ENCODE data around the gene INHBB.

INHBB gene

GRCh38 chr2:120358734-120359465 lies 13.0 kb downstream of the INHBB start:
- H3K4me3 ChIP-seq (ENCODE audit: low read depth, low read length, poor library complexity, severe bottlenecking), result no peak overlapping the region
- H3F3A ChIP-seq (ENCODE audit: insufficient read depth, low read length), result no peaks in the 10 kb centered on the region
- no peaks in the 10 kb centered on the region for H3K9me2 ChIP-seq (ENCODE audit: low read depth, low read length)
- TF ChIP-seq, protein P1, sequence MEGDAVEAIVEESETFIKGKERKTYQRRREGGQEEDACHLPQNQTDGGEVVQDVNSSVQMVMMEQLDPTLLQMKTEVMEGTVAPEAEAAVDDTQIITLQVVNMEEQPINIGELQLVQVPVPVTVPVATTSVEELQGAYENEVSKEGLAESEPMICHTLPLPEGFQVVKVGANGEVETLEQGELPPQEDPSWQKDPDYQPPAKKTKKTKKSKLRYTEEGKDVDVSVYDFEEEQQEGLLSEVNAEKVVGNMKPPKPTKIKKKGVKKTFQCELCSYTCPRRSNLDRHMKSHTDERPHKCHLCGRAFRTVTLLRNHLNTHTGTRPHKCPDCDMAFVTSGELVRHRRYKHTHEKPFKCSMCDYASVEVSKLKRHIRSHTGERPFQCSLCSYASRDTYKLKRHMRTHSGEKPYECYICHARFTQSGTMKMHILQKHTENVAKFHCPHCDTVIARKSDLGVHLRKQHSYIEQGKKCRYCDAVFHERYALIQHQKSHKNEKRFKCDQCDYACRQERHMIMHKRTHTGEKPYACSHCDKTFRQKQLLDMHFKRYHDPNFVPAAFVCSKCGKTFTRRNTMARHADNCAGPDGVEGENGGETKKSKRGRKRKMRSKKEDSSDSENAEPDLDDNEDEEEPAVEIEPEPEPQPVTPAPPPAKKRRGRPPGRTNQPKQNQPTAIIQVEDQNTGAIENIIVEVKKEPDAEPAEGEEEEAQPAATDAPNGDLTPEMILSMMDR (IDR thresholded peaks at IDR 0.05; ENCODE audit: low read length), result no peak
- TF ChIP-seq EZH2 (IDR thresholded peaks at IDR 0.05; ENCODE audit: borderline replicate concordance, low read length), result no peak
- H3K27ac ChIP-seq (ENCODE audit: low read depth, low read length, poor library complexity, severe bottlenecking), result no peak overlapping the region
- H3K9me3 ChIP-seq (ENCODE audit: low read length), result no peaks in the 10 kb centered on the region
- H3K79me2 ChIP-seq (ENCODE audit: insufficient read depth, low read length), result no peaks in the 10 kb centered on the region
- no peak overlapping the region for H2AFZ ChIP-seq (ENCODE audit: low read length)
- H3K9ac ChIP-seq (ENCODE audit: low read length), result no peak overlapping the region
- no peaks in the 10 kb centered on the region for H3K36me3 ChIP-seq (ENCODE audit: insufficient read depth, low read length)
- no peaks in the 10 kb centered on the region for H4K20me1 ChIP-seq (ENCODE audit: insufficient read depth, low read length)
- H3K4me1 ChIP-seq (ENCODE audit: insufficient read depth, low read length, severe bottlenecking), result no peaks in the 10 kb centered on the region
- no peak overlapping the region for H3K4me2 ChIP-seq (ENCODE audit: low read length)
- H3K27me3 ChIP-seq (ENCODE audit: insufficient read depth, low read length), result no peaks in the 10 kb centered on the region; the same call in 1 of the 2 replicates

- TF ChIP-seq EZH2 (IDR thresholded peaks at IDR 0.05; ENCODE audit: borderline replicate concordance, low read length), result no peak
- TF ChIP-seq, protein P1 (IDR thresholded peaks at IDR 0.05; ENCODE audit: low read length), result no peak
Measured at GRCh38 chr2:120360307-120360855, 14.4 kb downstream of the INHBB start.

GRCh38 chr2:120362926-120363325 lies 17.0 kb downstream of the INHBB start:
- H3K27me3 ChIP-seq (ENCODE audit: insufficient read depth, low read length), result no peaks in the 10 kb centered on the region; the same call in 1 of the 2 replicates
- H3K36me3 ChIP-seq (ENCODE audit: insufficient read depth, low read length), result no peaks in the 10 kb centered on the region
- no peaks in the 10 kb centered on the region for H3K4me1 ChIP-seq (ENCODE audit: insufficient read depth, low read length, severe bottlenecking)
- H3K9me3 ChIP-seq (ENCODE audit: low read length), result no peaks in the 10 kb centered on the region
- H3K79me2 ChIP-seq (ENCODE audit: insufficient read depth, low read length), result no peaks in the 10 kb centered on the region
- H3K9ac ChIP-seq (ENCODE audit: low read length), result no peak overlapping the region
- TF ChIP-seq, protein P1 (IDR thresholded peaks at IDR 0.05; ENCODE audit: low read length), result no peak
- no peak for TF ChIP-seq EZH2 (IDR thresholded peaks at IDR 0.05; ENCODE audit: borderline replicate concordance, low read length)
- H4K20me1 ChIP-seq (ENCODE audit: insufficient read depth, low read length), result no peaks in the 10 kb centered on the region
- H2AFZ ChIP-seq (ENCODE audit: low read length), result no peak overlapping the region
- no peak overlapping the region for H3K4me3 ChIP-seq (ENCODE audit: low read depth, low read length, poor library complexity, severe bottlenecking)
- H3F3A ChIP-seq (ENCODE audit: insufficient read depth, low read length), result no peaks in the 10 kb centered on the region
- no peak overlapping the region for H3K4me2 ChIP-seq (ENCODE audit: low read length)
- no peak overlapping the region for H3K27ac ChIP-seq (ENCODE audit: low read depth, low read length, poor library complexity, severe bottlenecking)
- no peaks in the 10 kb centered on the region for H3K9me2 ChIP-seq (ENCODE audit: low read depth, low read length)

More at GRCh38 chr2:120360307-120360855, 14.4 kb downstream of the INHBB start:
- no peaks in the 10 kb centered on the region for H3K79me2 ChIP-seq (ENCODE audit: insufficient read depth, low read length)
- no peak overlapping the region for H3K9ac ChIP-seq (ENCODE audit: low read length)
- H3F3A ChIP-seq (ENCODE audit: insufficient read depth, low read length), result no peaks in the 10 kb centered on the region
- no peak overlapping the region for H3K27ac ChIP-seq (ENCODE audit: low read depth, low read length, poor library complexity, severe bottlenecking)
- H3K36me3 ChIP-seq (ENCODE audit: insufficient read depth, low read length), result no peaks in the 10 kb centered on the region
- H3K9me2 ChIP-seq (ENCODE audit: low read depth, low read length), result no peaks in the 10 kb centered on the region
- H3K27me3 ChIP-seq (ENCODE audit: insufficient read depth, low read length), result no peaks in the 10 kb centered on the region; the same call in 1 of the 2 replicates
- H4K20me1 ChIP-seq (ENCODE audit: insufficient read depth, low read length), result no peaks in the 10 kb centered on the region
- no peak overlapping the region for H3K4me3 ChIP-seq (ENCODE audit: low read depth, low read length, poor library complexity, severe bottlenecking)
- H3K4me2 ChIP-seq (ENCODE audit: low read length), result no peak overlapping the region
- no peaks in the 10 kb centered on the region for H3K9me3 ChIP-seq (ENCODE audit: low read length)
- no peaks in the 10 kb centered on the region for H3K4me1 ChIP-seq (ENCODE audit: insufficient read depth, low read length, severe bottlenecking)
- no peak overlapping the region for H2AFZ ChIP-seq (ENCODE audit: low read length)
